ENCODE measurements around the gene OR1J2. TPM values are rescaled to one million over a fixed set of nuclear protein-coding genes. Genes with fewer than 3 reads are reported as not detected.

OR1J2 gene
- total RNA-seq, 1 donor from 2014 or later, result not detected

DNA sequence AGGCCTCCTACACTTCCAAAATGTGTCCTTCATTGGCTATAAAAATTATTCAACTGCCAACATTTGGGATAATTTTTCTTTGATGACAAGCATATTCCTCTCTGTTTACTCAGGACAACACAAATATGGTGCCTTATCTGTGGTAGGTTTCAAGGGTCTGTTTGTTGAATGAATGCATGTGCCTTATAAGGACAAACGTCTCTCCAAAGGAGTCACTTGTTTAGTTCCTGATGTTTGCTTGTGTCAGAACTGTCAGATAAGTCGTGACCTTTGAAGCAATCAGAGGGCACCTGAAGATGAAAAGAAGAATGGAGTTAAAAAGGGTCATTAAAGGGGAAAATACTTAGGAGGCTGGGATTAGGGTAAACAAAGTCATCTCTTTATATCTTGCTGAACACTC is 3.6 kb upstream of the OR1J2 start:
- Mint-ChIP-seq H3K4me3 (ENCODE audit: unreplicated experiment) (no peak overlapping the region), H3K36me3 (ENCODE audit: low read depth, unreplicated experiment) (no peaks in the 10 kb centered on the region), H3K27ac (ENCODE audit: unreplicated experiment) (no peak overlapping the region), H3K27me3 (ENCODE audit: low read depth, unreplicated experiment) (peaks cover 17% of the 10 kb centered on the region), H3K9me3 (ENCODE audit: unreplicated experiment) (no peaks in the 10 kb centered on the region), H3K4me1 (ENCODE audit: low read depth, unreplicated experiment) (no peaks in the 10 kb centered on the region)
- Histone ChIP-seq H2AFZ (ENCODE audit: low read depth, low read length) (no peak overlapping the region), H3K36me3 (ENCODE audit: insufficient read depth, low read length) (no peaks in the 10 kb centered on the region), H3K4me2 (ENCODE audit: low read length) (no peak overlapping the region), H3K4me1 (ENCODE audit: insufficient read depth, low read length) (no peaks in the 10 kb centered on the region), H3K79me2 (ENCODE audit: insufficient read depth, low read length) (no peaks in the 10 kb centered on the region), H4K20me1 (ENCODE audit: insufficient read depth, low read length) (no peaks in the 10 kb centered on the region), H3K27me3 (ENCODE audit: insufficient read depth, low read length) (no peaks in the 10 kb centered on the region), H3K27ac (ENCODE audit: low read depth, low read length) (no peak overlapping the region), H3K9ac (ENCODE audit: low read length) (no peak overlapping the region), H3K4me3 (ENCODE audit: insufficient read depth, low read depth, low read length) (no peak overlapping the region), H3K9me3 (ENCODE audit: insufficient read depth, low read depth, low read length) (peaks cover 3% of the 10 kb centered on the region)
- no peak for DNase-seq (ENCODE audit: low read depth)
- FAIRE-seq, result no peak
- TF ChIP-seq, protein P1, sequence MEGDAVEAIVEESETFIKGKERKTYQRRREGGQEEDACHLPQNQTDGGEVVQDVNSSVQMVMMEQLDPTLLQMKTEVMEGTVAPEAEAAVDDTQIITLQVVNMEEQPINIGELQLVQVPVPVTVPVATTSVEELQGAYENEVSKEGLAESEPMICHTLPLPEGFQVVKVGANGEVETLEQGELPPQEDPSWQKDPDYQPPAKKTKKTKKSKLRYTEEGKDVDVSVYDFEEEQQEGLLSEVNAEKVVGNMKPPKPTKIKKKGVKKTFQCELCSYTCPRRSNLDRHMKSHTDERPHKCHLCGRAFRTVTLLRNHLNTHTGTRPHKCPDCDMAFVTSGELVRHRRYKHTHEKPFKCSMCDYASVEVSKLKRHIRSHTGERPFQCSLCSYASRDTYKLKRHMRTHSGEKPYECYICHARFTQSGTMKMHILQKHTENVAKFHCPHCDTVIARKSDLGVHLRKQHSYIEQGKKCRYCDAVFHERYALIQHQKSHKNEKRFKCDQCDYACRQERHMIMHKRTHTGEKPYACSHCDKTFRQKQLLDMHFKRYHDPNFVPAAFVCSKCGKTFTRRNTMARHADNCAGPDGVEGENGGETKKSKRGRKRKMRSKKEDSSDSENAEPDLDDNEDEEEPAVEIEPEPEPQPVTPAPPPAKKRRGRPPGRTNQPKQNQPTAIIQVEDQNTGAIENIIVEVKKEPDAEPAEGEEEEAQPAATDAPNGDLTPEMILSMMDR (IDR thresholded peaks at IDR 0.05; ENCODE audit: insufficient read depth, low read depth, low read length), result no peak
- TF ChIP-seq EZH2 (IDR thresholded peaks at IDR 0.05; ENCODE audit: insufficient read depth, low read length), result no peak

DNA sequence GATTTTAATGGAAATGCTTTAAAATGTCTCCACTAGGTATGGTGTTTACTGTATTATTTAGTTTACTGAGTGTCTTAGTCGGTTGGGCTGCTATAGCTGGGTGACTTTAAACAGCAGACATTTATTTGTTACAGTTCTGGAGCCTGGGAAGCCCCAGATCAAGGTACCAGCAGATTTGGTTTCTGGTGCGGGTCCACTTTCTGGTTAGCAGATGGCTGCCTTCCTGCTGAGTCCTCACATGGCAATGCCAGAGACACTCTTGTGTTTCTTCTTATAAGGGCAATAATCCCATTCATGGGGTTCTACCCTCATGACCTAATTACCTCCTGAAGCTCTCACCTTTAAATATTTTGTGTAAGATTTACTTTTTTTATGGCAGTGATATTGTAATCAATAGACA is 7.6 kb downstream of the OR1J2 start:
- no peaks in the 10 kb centered on the region for H3K9me3 Mint-ChIP-seq (ENCODE audit: unreplicated experiment)
- H3K4me3 Mint-ChIP-seq (ENCODE audit: unreplicated experiment), result no peak overlapping the region
- no peaks in the 10 kb centered on the region for H3K36me3 ChIP-seq (ENCODE audit: insufficient read depth, low read length)
- TF ChIP-seq, protein P1 (IDR thresholded peaks at IDR 0.05; ENCODE audit: insufficient read depth, low read depth, low read length), result no peak
- TF ChIP-seq EZH2 (IDR thresholded peaks at IDR 0.05; ENCODE audit: insufficient read depth, low read length), result no peak
- H3K27ac ChIP-seq (ENCODE audit: low read depth, low read length), result no peak overlapping the region
- no peaks in the 10 kb centered on the region for H3K36me3 Mint-ChIP-seq (ENCODE audit: low read depth, unreplicated experiment)
- no peaks in the 10 kb centered on the region for H3K4me1 Mint-ChIP-seq (ENCODE audit: low read depth, unreplicated experiment)
- H3K27ac Mint-ChIP-seq (ENCODE audit: unreplicated experiment), result no peak overlapping the region
- H3K9ac ChIP-seq (ENCODE audit: low read length), result no peak overlapping the region
- H3K79me2 ChIP-seq (ENCODE audit: insufficient read depth, low read length), result no peaks in the 10 kb centered on the region
- no peak overlapping the region for H3K4me3 ChIP-seq (ENCODE audit: insufficient read depth, low read depth, low read length)
- no peaks in the 10 kb centered on the region for H3K9me3 ChIP-seq (ENCODE audit: insufficient read depth, low read depth, low read length)
- no peak overlapping the region for H2AFZ ChIP-seq (ENCODE audit: low read depth, low read length)
- no peaks in the 10 kb centered on the region for H4K20me1 ChIP-seq (ENCODE audit: insufficient read depth, low read length)
- H3K27me3 ChIP-seq (ENCODE audit: insufficient read depth, low read length), result no peaks in the 10 kb centered on the region
- DNase-seq (ENCODE audit: low read depth), result no peak
- peaks cover 9% of the 10 kb centered on the region for H3K27me3 Mint-ChIP-seq (ENCODE audit: low read depth, unreplicated experiment)
- no peaks in the 10 kb centered on the region for H3K4me1 ChIP-seq (ENCODE audit: insufficient read depth, low read length)
- no peak overlapping the region for H3K4me2 ChIP-seq (ENCODE audit: low read length)
- FAIRE-seq, result no peak

DNA sequence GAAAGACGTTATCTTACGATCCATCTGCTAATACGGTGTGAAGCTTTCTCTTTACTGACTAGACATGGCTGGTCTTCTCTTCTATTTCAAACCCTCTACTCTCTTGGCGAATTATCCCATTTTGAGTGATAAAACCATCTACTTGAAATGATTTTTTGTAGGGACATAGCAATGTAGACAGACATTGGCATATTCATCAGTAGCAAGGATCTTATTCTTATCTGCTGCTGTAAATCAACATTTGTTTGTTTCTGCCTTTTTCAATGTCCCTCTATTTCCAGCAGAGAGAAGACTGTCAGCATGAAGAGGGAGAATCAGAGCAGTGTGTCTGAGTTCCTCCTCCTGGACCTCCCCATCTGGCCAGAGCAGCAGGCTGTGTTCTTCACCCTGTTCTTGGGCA is 8.2 kb downstream of the OR1J2 start, which contains the start of gene OR1J4:
Gene OR1J4, plus strand, starts transcription at position 301 of the 400 bp plus-strand sequence. Its CDS starts 0 bp downstream, at position 301.
- no peak within 1 kb of the TSS for H3K4me3 ChIP-seq (ENCODE audit: insufficient read depth, low read depth, low read length)
- FAIRE-seq, result no peak

More for the DNA sequence above, 8.2 kb downstream of the OR1J2 start, which contains the start of gene OR1J4:
- no peak within 1 kb of the TSS for H3K4me3 Mint-ChIP-seq (ENCODE audit: unreplicated experiment)
- H3K27me3 ChIP-seq (ENCODE audit: insufficient read depth, low read length), result no peaks in the 10 kb centered on the region
- H3K27ac Mint-ChIP-seq (ENCODE audit: unreplicated experiment), result no peak within 1 kb of the TSS
- no peak within 1 kb of the TSS for H3K4me2 ChIP-seq (ENCODE audit: low read length)
- no peak within 1 kb of the TSS for H3K9ac ChIP-seq (ENCODE audit: low read length)
- no peak within 1 kb of the TSS for H2AFZ ChIP-seq (ENCODE audit: low read depth, low read length)
- H3K79me2 ChIP-seq (ENCODE audit: insufficient read depth, low read length), result no peaks in the 10 kb centered on the region
- no peaks in the 10 kb centered on the region for H4K20me1 ChIP-seq (ENCODE audit: insufficient read depth, low read length)
- no peaks in the 10 kb centered on the region for H3K36me3 ChIP-seq (ENCODE audit: insufficient read depth, low read length)
- H3K27ac ChIP-seq (ENCODE audit: low read depth, low read length), result no peak within 1 kb of the TSS
- no peaks in the 10 kb centered on the region for H3K9me3 Mint-ChIP-seq (ENCODE audit: unreplicated experiment)
- H3K4me1 ChIP-seq (ENCODE audit: insufficient read depth, low read length), result no peaks in the 10 kb centered on the region
- H3K4me1 Mint-ChIP-seq (ENCODE audit: low read depth, unreplicated experiment), result no peaks in the 10 kb centered on the region
- H3K9me3 ChIP-seq (ENCODE audit: insufficient read depth, low read depth, low read length), result no peaks in the 10 kb centered on the region
- DNase-seq (ENCODE audit: low read depth), result no peak
- H3K36me3 Mint-ChIP-seq (ENCODE audit: low read depth, unreplicated experiment), result no peaks in the 10 kb centered on the region
- peaks cover 9% of the 10 kb centered on the region for H3K27me3 Mint-ChIP-seq (ENCODE audit: low read depth, unreplicated experiment)
- TF ChIP-seq EZH2 (IDR thresholded peaks at IDR 0.05; ENCODE audit: insufficient read depth, low read length), result no peak
- TF ChIP-seq, protein P1 (IDR thresholded peaks at IDR 0.05; ENCODE audit: insufficient read depth, low read depth, low read length), result no peak

All from astrocyte (in vitro differentiated cells and primary cell).